Skeletal muscle tissue (tissue), 4 donors: ENCODE measurements around the gene CR1L. TPM values are rescaled to one million over a fixed set of nuclear protein-coding genes. Genes with fewer than 3 reads are reported as not detected.
"Not testable (repeated sequence)": the region's sequence is repeated elsewhere in the genome, so short reads cannot be mapped to it uniquely, and the experiment has no call there.

ENCODE experiments used
- H3K27ac ChIP-seq: one replicate; pipeline ENCODE4 v1.7.0; 2013; ENCODE audit warnings: mild to moderate bottlenecking, low read depth, low read length, inconsistent platforms
- H3K27me3 ChIP-seq, 3 donors: one replicate each; pipeline ENCODE4 v1.7.0; 2013; ENCODE audit warnings: low read length in 3 of 3; ENCODE audit not compliant: control insufficient read depth in 3 of 3, insufficient read depth in 3 of 3
- H3K36me3 ChIP-seq, 3 donors: one replicate each; pipeline ENCODE4 v1.7.0; 2013; ENCODE audit warnings: low read length in 3 of 3; ENCODE audit not compliant: control insufficient read depth in 3 of 3, insufficient read depth in 3 of 3
- H3K4me1 ChIP-seq, 3 donors: one replicate each; pipeline ENCODE4 v1.7.0; 2013; ENCODE audit warnings: low read length in 3 of 3, mild to moderate bottlenecking in 3 of 3; ENCODE audit not compliant: control insufficient read depth in 3 of 3, insufficient read depth in 3 of 3
- H3K4me3 ChIP-seq, 3 donors: one replicate each; pipeline ENCODE4 v1.7.0; 2013; ENCODE audit warnings: low read length in 3 of 3
- H3K9ac ChIP-seq, 3 donors: one replicate each; pipeline ENCODE4 v1.7.0; 2013; ENCODE audit warnings: low read length in 3 of 3, mild to moderate bottlenecking in 3 of 3, moderate library complexity in 2 of 3, low read depth in 1 of 3
- H3K9me3 ChIP-seq, 3 donors: one replicate each; pipeline ENCODE4 v1.7.0; 2013; ENCODE audit warnings: low read length in 3 of 3; ENCODE audit not compliant: control insufficient read depth in 3 of 3
- total RNA-seq: library from RNA; depleted of rRNA; stranded (reverse); fragments of >200 nt; gene quantifications from one replicate; pipeline ENCODE4 v1.2.3, GENCODE V29; 2014
- donor health status: Osteomylitis.

Gene CR1L
- total RNA-seq, 1 donor from 2014 or later, result 2.6 TPM

- no peak overlapping the region for H3K4me3 ChIP-seq
- H3K27ac ChIP-seq, result no peak overlapping the region
- no peaks in the 10 kb centered on the region for H3K36me3 ChIP-seq
- no peak overlapping the region for H3K9ac ChIP-seq
- peaks cover under 1 to 12% (median 11%) of the 10 kb centered on the region in 3 donors for H3K27me3 ChIP-seq
- no peaks in the 10 kb centered on the region for H3K9me3 ChIP-seq
- H3K4me1 ChIP-seq, result no peaks in the 10 kb centered on the region
These were observed 31.2 kb downstream of the CR1L start for GRCh38 chr1:207676153-207676552.

- H3K27me3 ChIP-seq, H3K4me1 ChIP-seq, H3K9ac ChIP-seq, H3K27ac ChIP-seq, H3K4me3 ChIP-seq, H3K36me3 ChIP-seq, H3K9me3 ChIP-seq: not testable (repeated sequence)
These were observed 35.9 kb downstream of the CR1L start for GRCh38 chr1:207680590-207681388.

- not testable (repeated sequence) for H3K4me1 ChIP-seq, H3K27ac ChIP-seq, H3K9ac ChIP-seq, H3K36me3 ChIP-seq, H3K9me3 ChIP-seq, H3K4me3 ChIP-seq, H3K27me3 ChIP-seq
These were observed 38.0 kb downstream of the CR1L start for GRCh38 chr1:207682872-207683434.

GRCh38 chr1:207690551-207690950 is 45.6 kb downstream of the CR1L start:
- not testable (repeated sequence) for H3K9me3 ChIP-seq, H3K4me1 ChIP-seq, H3K27ac ChIP-seq, H3K36me3 ChIP-seq, H3K27me3 ChIP-seq, H3K4me3 ChIP-seq, H3K9ac ChIP-seq

- Histone ChIP-seq H3K4me1 (no peaks in the 10 kb centered on the region), H3K27ac (no peak overlapping the region), H3K27me3 (no peaks in the 10 kb centered on the region), H3K36me3 (no peaks in the 10 kb centered on the region), H3K9me3 (no peaks in the 10 kb centered on the region), H3K9ac (no peak overlapping the region), H3K4me3 (no peak overlapping the region)
These were observed 46.1 kb downstream of the CR1L start for GRCh38 chr1:207691010-207691409.

- H3K9ac ChIP-seq, result no peak overlapping the region
- H3K9me3 ChIP-seq, result no peaks in the 10 kb centered on the region
These were observed 46.9 kb downstream of the CR1L start for GRCh38 chr1:207691841-207692240.

GRCh38 chr1:207692291-207692690 is 47.4 kb downstream of the CR1L start:
- not testable (repeated sequence) for H3K27ac ChIP-seq, H3K4me3 ChIP-seq, H3K36me3 ChIP-seq

More at GRCh38 chr1:207691841-207692240, 46.9 kb downstream of the CR1L start:
- H3K36me3 ChIP-seq, result no peaks in the 10 kb centered on the region
- no peaks in the 10 kb centered on the region for H3K4me1 ChIP-seq
- H3K27me3 ChIP-seq, result no peaks in the 10 kb centered on the region
- no peak overlapping the region for H3K27ac ChIP-seq
- H3K4me3 ChIP-seq, result no peak overlapping the region

GRCh38 chr1:207695891-207696290 is 51.0 kb downstream of the CR1L start:
- Histone ChIP-seq H3K36me3 (no peaks in the 10 kb centered on the region), H3K9me3 (no peaks in the 10 kb centered on the region), H3K27me3 (no peaks in the 10 kb centered on the region), H3K4me3 (no peak overlapping the region), H3K27ac (no peak overlapping the region), H3K9ac (no peak overlapping the region), H3K4me1 (no peaks in the 10 kb centered on the region)

More at GRCh38 chr1:207692291-207692690, 47.4 kb downstream of the CR1L start:
- H3K27me3 ChIP-seq, H3K9ac ChIP-seq, H3K4me1 ChIP-seq, H3K9me3 ChIP-seq: not testable (repeated sequence)

GRCh38 chr1:207698822-207699483 is 54.0 kb downstream of the CR1L start:
- H3K9me3 ChIP-seq, result no peaks in the 10 kb centered on the region
- no peaks in the 10 kb centered on the region for H3K36me3 ChIP-seq
- H3K4me1 ChIP-seq, result no peaks in the 10 kb centered on the region
- H3K9ac ChIP-seq, result no peak overlapping the region
- H3K4me3 ChIP-seq, result no peak overlapping the region
- H3K27me3 ChIP-seq, result no peaks in the 10 kb centered on the region
- H3K27ac ChIP-seq, result no peak overlapping the region

- H3K27ac ChIP-seq, result no peak overlapping the region
- H3K9ac ChIP-seq, result no peak overlapping the region
- H3K4me3 ChIP-seq, result no peak overlapping the region
- H3K4me1 ChIP-seq, result no peaks in the 10 kb centered on the region
- H3K9me3 ChIP-seq, result no peaks in the 10 kb centered on the region
- no peaks in the 10 kb centered on the region for H3K27me3 ChIP-seq
- no peaks in the 10 kb centered on the region for H3K36me3 ChIP-seq
These were observed 57.4 kb downstream of the CR1L start for GRCh38 chr1:207702317-207702716.
